Epidermal melanocyte (primary cell): ENCODE measurements around the gene IL21R.
A peak's percentile ranks its signal among the peaks of the same experiment; 100 is the strongest.
"Not testable (repeated sequence)": the region's sequence is repeated elsewhere in the genome, so short reads cannot be mapped to it uniquely, and the experiment has no call there.

Experiments
- DNase-seq: peaks from one replicate; pipeline ENCODE4 v3.0.0; 2011; ENCODE audit warnings: low spot score; ENCODE audit not compliant: insufficient read length

IL21R gene

GRCh38 chr16:27374804-27375425 lies 27.1 kb upstream of the IL21R start:
- peak; percentile 39 for DNase-seq

- DNase-seq: no peak
Measured at GRCh38 chr16:27377666-27378485, 24.1 kb upstream of the IL21R start.

- no peak for DNase-seq
Measured at GRCh38 chr16:27378871-27379481, 23.0 kb upstream of the IL21R start.

GRCh38 chr16:27379919-27380318 lies 22.1 kb upstream of the IL21R start:
- no peak for DNase-seq

- no peak for DNase-seq
Measured at GRCh38 chr16:27381236-27381635, 20.7 kb upstream of the IL21R start.

GRCh38 chr16:27381974-27382855 lies 19.8 kb upstream of the IL21R start:
- no peak for DNase-seq

- DNase-seq: no peak
Measured at GRCh38 chr16:27383556-27384243, 18.3 kb upstream of the IL21R start.

- no peak for DNase-seq
Measured at GRCh38 chr16:27384425-27384824, 17.5 kb upstream of the IL21R start.

GRCh38 chr16:27385398-27385797 lies 16.6 kb upstream of the IL21R start:
- DNase-seq: no peak

GRCh38 chr16:27386674-27387073 lies 15.3 kb upstream of the IL21R start:
- no peak for DNase-seq

GRCh38 chr16:27387724-27388123 lies 14.2 kb upstream of the IL21R start:
- DNase-seq: no peak

- no peak for DNase-seq
Measured at GRCh38 chr16:27389272-27389961, 12.6 kb upstream of the IL21R start.

- no peak for DNase-seq
Measured at GRCh38 chr16:27390151-27390550, 11.8 kb upstream of the IL21R start.

GRCh38 chr16:27392671-27393070 lies 9.3 kb upstream of the IL21R start:
- no peak for DNase-seq

- DNase-seq: no peak
Measured at GRCh38 chr16:27394516-27394915, 7.5 kb upstream of the IL21R start.

- DNase-seq: not testable (repeated sequence)
Measured at GRCh38 chr16:27398341-27398893, 3.6 kb upstream of the IL21R start.

GRCh38 chr16:27398894-27399853 lies 2.8 kb upstream of the IL21R start:
- no peak for DNase-seq

- DNase-seq: no peak
Measured at GRCh38 chr16:27399969-27400368, 2.0 kb upstream of the IL21R start.
